Measurements from ENCODE around the gene APPL2. TPM values are rescaled to one million over a fixed set of nuclear protein-coding genes. Genes with fewer than 3 reads are reported as not detected.

Gene APPL2
- total RNA-seq, 4 donors from 2014 or later, result 81.4 to 410 (median 151) TPM

- in situ Hi-C loops (cut with MboI; ENCODE audit: low pct_ligation_motif_present in 1 of 4, low pct_unique_long_range_greater_than_20kb in 1 of 4, low sequenced_read_pairs in 3 of 4) (loop anchor here in 1 of 4 donors (10.0 kb wide), 1 partner anchor 114 kb away; no protein-coding TSS in a partner anchor), intact Hi-C loops (cut with DNase I; ENCODE audit: low total_unique reads) (no loop called here)
- Histone ChIP-seq H3K27me3 (no peaks in the 10 kb centered on the region), H3K36me3 (no peaks in the 10 kb centered on the region), H3K27ac (no peak overlapping the region), H3K4me3 (no peak overlapping the region), H3K9me3 (no peaks in the 10 kb centered on the region), H3K4me1 (no peaks in the 10 kb centered on the region)
- DNase-seq, result no peak
- TF ChIP-seq POLR2A (IDR thresholded peaks at IDR 0.05), result no peak
- TF ChIP-seq CTCF (IDR thresholded peaks at IDR 0.05), result no peak
- 60 to 67% methylated on average over 4 of the region's 4 CpGs for WGBS, 2 donors (ENCODE audit: low coverage in 1 of 2)
These were observed 34.8 kb upstream of the APPL2 start for GRCh38 chr12:105270671-105271255.

- Histone ChIP-seq H3K4me3 (no peak overlapping the region), H3K27me3 (no peaks in the 10 kb centered on the region), H3K27ac (no peak overlapping the region), H3K9me3 (no peaks in the 10 kb centered on the region), H3K4me1 (no peaks in the 10 kb centered on the region), H3K36me3 (no peaks in the 10 kb centered on the region)
- in situ Hi-C loops (cut with MboI; ENCODE audit: low pct_ligation_motif_present in 1 of 4, low pct_unique_long_range_greater_than_20kb in 1 of 4, low sequenced_read_pairs in 3 of 4) (no loop called here), intact Hi-C loops (cut with DNase I; ENCODE audit: low total_unique reads) (no loop called here)
- TF ChIP-seq CTCF (IDR thresholded peaks at IDR 0.05) (no peak), EP300 (IDR thresholded peaks at IDR 0.05; ENCODE audit: low read depth) (no peak), POLR2AphosphoS5 (IDR thresholded peaks at IDR 0.05) (no peak), POLR2A (IDR thresholded peaks at IDR 0.05) (no peak)
- WGBS, 2 donors (ENCODE audit: low coverage in 1 of 2), result 80 to 86% methylated on average over 1 to 4 of the region's 4 CpGs
- DNase-seq, result no peak
These were observed 31.7 kb upstream of the APPL2 start for GRCh38 chr12:105267711-105268110.

GRCh38 chr12:105264771-105265170 lies 28.8 kb upstream of the APPL2 start:
- Histone ChIP-seq H3K4me3 (no peak overlapping the region), H3K36me3 (no peaks in the 10 kb centered on the region), H3K9me3 (no peaks in the 10 kb centered on the region), H3K27me3 (peaks cover 5% of the 10 kb centered on the region), H3K27ac (no peak overlapping the region), H3K4me1 (no peaks in the 10 kb centered on the region)
- in situ Hi-C loops (cut with MboI; ENCODE audit: low pct_ligation_motif_present in 1 of 4, low pct_unique_long_range_greater_than_20kb in 1 of 4, low sequenced_read_pairs in 3 of 4) (no loop called here), intact Hi-C loops (cut with DNase I; ENCODE audit: low total_unique reads) (no loop called here)
- no peak for TF ChIP-seq CTCF (IDR thresholded peaks at IDR 0.05)
- no peak for TF ChIP-seq POLR2A (IDR thresholded peaks at IDR 0.05)
- TF ChIP-seq POLR2AphosphoS5 (IDR thresholded peaks at IDR 0.05), result no peak
- TF ChIP-seq EP300 (IDR thresholded peaks at IDR 0.05; ENCODE audit: low read depth), result no peak
- DNase-seq, result no peak
- WGBS, 2 donors (ENCODE audit: low coverage in 1 of 2), result 60 to 89% methylated on average over 1 to 4 of the region's 4 CpGs

- DNase-seq, result no peak
- Histone ChIP-seq H3K27me3 (peaks cover 5% of the 10 kb centered on the region), H3K4me1 (no peaks in the 10 kb centered on the region), H3K27ac (no peak overlapping the region), H3K4me3 (no peak overlapping the region), H3K36me3 (no peaks in the 10 kb centered on the region), H3K9me3 (no peaks in the 10 kb centered on the region)
- in situ Hi-C loops (cut with MboI; ENCODE audit: low pct_ligation_motif_present in 1 of 4, low pct_unique_long_range_greater_than_20kb in 1 of 4, low sequenced_read_pairs in 3 of 4), result no loop called here
- WGBS, 2 donors (ENCODE audit: low coverage in 1 of 2), result 84 to 90% methylated on average over 4 to 6 of the region's 6 CpGs
- TF ChIP-seq POLR2AphosphoS5 (IDR thresholded peaks at IDR 0.05) (no peak), CTCF (IDR thresholded peaks at IDR 0.05) (no peak), POLR2A (IDR thresholded peaks at IDR 0.05) (no peak), EP300 (IDR thresholded peaks at IDR 0.05; ENCODE audit: low read depth) (no peak)
- intact Hi-C loops (cut with DNase I; ENCODE audit: low total_unique reads), result no loop called here
These were observed 26.6 kb upstream of the APPL2 start for GRCh38 chr12:105262461-105263184.

Measured in transverse colon (tissue), 4 donors.